Keratinocyte (primary cell): ENCODE measurements around the gene ADAMTS15. TPM values are rescaled to one million over a fixed set of nuclear protein-coding genes. Genes with fewer than 3 reads are reported as not detected.

Source experiments
- DNase-seq: peaks from one replicate; pipeline ENCODE4 v3.0.0-alpha.2; 2011; ENCODE audit warnings: low read depth, missing footprints, low spot score
- FAIRE-seq: peaks from 2 replicates; lab custom pipeline; 2011; peaks lifted over from hg19 to GRCh38; lab: Jason Lieb, UNC
- H2AFZ ChIP-seq: 2 replicates; pipeline ENCODE4 v1.6.0; 2012; ENCODE audit warnings: low read length, control low read depth, inconsistent platforms; ENCODE audit not compliant: control insufficient read depth
- H3K27ac ChIP-seq: 2 replicates; pipeline ENCODE4 v1.5.1; 2011; ENCODE audit warnings: low read length; ENCODE audit not compliant: control insufficient read depth, insufficient read depth
- H3K27me3 ChIP-seq: 3 replicates; pipeline ENCODE4 v1.6.0; 2011; ENCODE audit warnings: low read length; ENCODE audit not compliant: control insufficient read depth, insufficient read depth; ENCODE audit errors: extremely low read depth
- H3K36me3 ChIP-seq, 2 experiments: 2 replicates in 1 of 2; 3 replicates in 1 of 2; pipeline ENCODE4 v1.5.1; 2011; ENCODE audit warnings: low read length in 2 of 2, mild to moderate bottlenecking in 1 of 2; ENCODE audit not compliant: control insufficient read depth in 2 of 2, insufficient read depth in 2 of 2; ENCODE audit errors: extremely low read depth in 1 of 2
- H3K4me1 ChIP-seq: 3 replicates; pipeline ENCODE4 v1.5.1; 2011; ENCODE audit warnings: low read length; ENCODE audit not compliant: control insufficient read depth, insufficient read depth; ENCODE audit errors: extremely low read depth
- H3K4me2 ChIP-seq: 3 replicates; pipeline ENCODE4 v1.6.0; 2011; ENCODE audit warnings: low read depth, low read length; ENCODE audit not compliant: control insufficient read depth, insufficient read depth; ENCODE audit errors: extremely low read depth
- H3K4me3 ChIP-seq, 3 experiments: fragments of 200-600 bp in 1 of 3; sonication (generic) in 1 of 3; 2 replicates in 2 of 3; 3 replicates in 1 of 3; pipeline ENCODE4 v1.5.1; 2011 to 2016; ENCODE audit warnings: low read length in 3 of 3, mild to moderate bottlenecking in 3 of 3, control low read depth in 2 of 3, inconsistent platforms in 1 of 3, low read depth in 1 of 3, mixed read lengths in 1 of 3, mixed run types in 1 of 3, moderate library complexity in 1 of 3; ENCODE audit not compliant: control insufficient read depth in 2 of 3, insufficient read depth in 2 of 3; ENCODE audit errors: extremely low read depth in 1 of 3
- H3K79me2 ChIP-seq: 2 replicates; pipeline ENCODE4 v1.6.0; 2012; ENCODE audit warnings: low read length; ENCODE audit not compliant: control insufficient read depth, insufficient read depth
- H3K9ac ChIP-seq: 3 replicates; pipeline ENCODE4 v1.6.0; 2011; ENCODE audit warnings: low read length; ENCODE audit not compliant: control insufficient read depth, insufficient read depth; ENCODE audit errors: extremely low read depth
- H3K9me1 ChIP-seq: 3 replicates; pipeline ENCODE4 v1.6.0; 2011; ENCODE audit warnings: low read length; ENCODE audit not compliant: control insufficient read depth, insufficient read depth; ENCODE audit errors: extremely low read depth
- H3K9me3 ChIP-seq: 2 replicates; pipeline ENCODE4 v1.5.1; 2012; ENCODE audit warnings: low read depth, low read length; ENCODE audit not compliant: control insufficient read depth
- H4K20me1 ChIP-seq: 3 replicates; pipeline ENCODE4 v1.6.0; 2011; ENCODE audit warnings: low read length; ENCODE audit not compliant: control insufficient read depth, insufficient read depth; ENCODE audit errors: extremely low read depth
- EZH2 ChIP-seq: IDR thresholded peaks from one replicate; pipeline ENCODE4 v1.6.1; 2012; ENCODE audit warnings: inconsistent platforms, mild to moderate bottlenecking, low read length, moderate library complexity
- dilution Hi-C: fragments of 300-500 bp; cut with MboI; formaldehyde crosslinking; loops from one replicate; pipeline ENCODE4 v1.7.0; 2020; ENCODE audit warnings: low sequenced_read_pairs; ENCODE audit not compliant: extremely low pct_ligation_motif_present
- polyA plus RNA-seq, 5 experiments: library from polyadenylated mRNA; depleted of rRNA in 3 of 5; stranded (reverse) in 3 of 5; stranded (forward) in 1 of 5; unstranded in 1 of 5; fragments of >200 nt; gene quantifications; 1 replicate in 1 of 5; 2 replicates in 3 of 5; 3 replicates in 1 of 5; pipeline versions ENCODE4 v1.2.1 to v1.2.3, GENCODE V29; 2011 to 2012; ENCODE audit warnings: missing spikeins in 2 of 5, low read depth in 1 of 5, low replicate concordance in 1 of 5
- TF ChIP-seq, protein P1 (sequence below), 3 experiments: IDR thresholded peaks in 1 of 3; conservative IDR thresholded peaks in 1 of 3; optimal IDR thresholded peaks in 1 of 3; 2 replicates in 2 of 3; 3 replicates in 1 of 3; pipeline versions ENCODE3 to v1.5.1; 2011; ENCODE audit warnings: low read length in 3 of 3, mild to moderate bottlenecking in 3 of 3, moderate library complexity in 2 of 3, control low read depth in 1 of 3, inconsistent platforms in 1 of 3; ENCODE audit not compliant: insufficient read depth in 2 of 3; ENCODE audit errors: extremely low read depth in 1 of 3

The ADAMTS15 gene
- polyA plus RNA-seq, 1 donor (not counting 4 experiments of a cell fraction or from before 2014, with no cell fraction given) = 0.30 TPM

GRCh38 chr11:130452940-130453339, 4.5 kb downstream of the ADAMTS15 start:
- H4K20me1 ChIP-seq = no peaks in the 10 kb centered on the region
- TF ChIP-seq, protein P1, sequence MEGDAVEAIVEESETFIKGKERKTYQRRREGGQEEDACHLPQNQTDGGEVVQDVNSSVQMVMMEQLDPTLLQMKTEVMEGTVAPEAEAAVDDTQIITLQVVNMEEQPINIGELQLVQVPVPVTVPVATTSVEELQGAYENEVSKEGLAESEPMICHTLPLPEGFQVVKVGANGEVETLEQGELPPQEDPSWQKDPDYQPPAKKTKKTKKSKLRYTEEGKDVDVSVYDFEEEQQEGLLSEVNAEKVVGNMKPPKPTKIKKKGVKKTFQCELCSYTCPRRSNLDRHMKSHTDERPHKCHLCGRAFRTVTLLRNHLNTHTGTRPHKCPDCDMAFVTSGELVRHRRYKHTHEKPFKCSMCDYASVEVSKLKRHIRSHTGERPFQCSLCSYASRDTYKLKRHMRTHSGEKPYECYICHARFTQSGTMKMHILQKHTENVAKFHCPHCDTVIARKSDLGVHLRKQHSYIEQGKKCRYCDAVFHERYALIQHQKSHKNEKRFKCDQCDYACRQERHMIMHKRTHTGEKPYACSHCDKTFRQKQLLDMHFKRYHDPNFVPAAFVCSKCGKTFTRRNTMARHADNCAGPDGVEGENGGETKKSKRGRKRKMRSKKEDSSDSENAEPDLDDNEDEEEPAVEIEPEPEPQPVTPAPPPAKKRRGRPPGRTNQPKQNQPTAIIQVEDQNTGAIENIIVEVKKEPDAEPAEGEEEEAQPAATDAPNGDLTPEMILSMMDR (optimal IDR thresholded peaks at IDR 0.05 in 1 of 3, IDR thresholded peaks at IDR 0.05 in 1 of 3, conservative IDR thresholded peaks at IDR 0.05 in 1 of 3; ENCODE audit: extremely low read depth in 1 of 3, insufficient read depth in 2 of 3, low read length in 3 of 3) = no peak
- TF ChIP-seq EZH2 = no peak
- no peak overlapping the region for H3K9ac ChIP-seq
- no peak for DNase-seq
- no peak for FAIRE-seq
- no peak overlapping the region for H3K4me2 ChIP-seq
- H3K4me3 ChIP-seq = no peak overlapping the region
- H2AFZ ChIP-seq = no peak overlapping the region
- no peaks in the 10 kb centered on the region for H3K79me2 ChIP-seq
- H3K9me3 ChIP-seq = no peaks in the 10 kb centered on the region
- no peaks in the 10 kb centered on the region for H3K36me3 ChIP-seq
- H3K4me1 ChIP-seq = peaks cover 16% of the 10 kb centered on the region
- no peak overlapping the region for H3K27ac ChIP-seq
- H3K27me3 ChIP-seq = no peaks in the 10 kb centered on the region
- no peaks in the 10 kb centered on the region for H3K9me1 ChIP-seq
- dilution Hi-C loops = no loop called here

- no peaks in the 10 kb centered on the region for H3K9me3 ChIP-seq
- FAIRE-seq (no peak), DNase-seq (no peak)
- dilution Hi-C loops = no loop called here
- H2AFZ ChIP-seq = no peak overlapping the region
- no peak overlapping the region for H3K4me3 ChIP-seq
- no peak overlapping the region for H3K27ac ChIP-seq
- H3K4me1 ChIP-seq = peaks cover 15% of the 10 kb centered on the region
- no peak for TF ChIP-seq EZH2
- TF ChIP-seq, protein P1 (optimal IDR thresholded peaks at IDR 0.05 in 1 of 3, IDR thresholded peaks at IDR 0.05 in 1 of 3, conservative IDR thresholded peaks at IDR 0.05 in 1 of 3; ENCODE audit: extremely low read depth in 1 of 3, insufficient read depth in 2 of 3, low read length in 3 of 3) = no peak
- no peak overlapping the region for H3K9ac ChIP-seq
- H3K9me1 ChIP-seq = no peaks in the 10 kb centered on the region
- no peak overlapping the region for H3K4me2 ChIP-seq
- no peaks in the 10 kb centered on the region for H3K27me3 ChIP-seq
- no peaks in the 10 kb centered on the region for H3K36me3 ChIP-seq
- no peaks in the 10 kb centered on the region for H3K79me2 ChIP-seq
- no peaks in the 10 kb centered on the region for H4K20me1 ChIP-seq
Measured at GRCh38 chr11:130454491-130455252, 6.2 kb downstream of the ADAMTS15 start.
